Ecto neural progenitor cell (in vitro differentiated cells): ENCODE measurements around the gene EFCAB14.
A peak's percentile ranks its signal among the peaks of the same experiment; 100 is the strongest.
"Not testable (repeated sequence)": the region's sequence is repeated elsewhere in the genome, so short reads cannot be mapped to it uniquely, and the experiment has no call there.

Experiments used
- DNase-seq: peaks from one replicate; pipeline ENCODE4 v3.0.0-alpha.2; 2018; ENCODE audit warnings: low spot score

Gene EFCAB14

GRCh38 chr1:46718727-46719622, at the start of gene EFCAB14:
Gene EFCAB14, minus strand, starts transcription at chr1:46719114. Its CDS starts 1,027 bp downstream, at chr1:46718087.
- DNase-seq: peak; percentile 99

GRCh38 chr1:46768445-46768844, 49.5 kb upstream of the EFCAB14 start:
- no peak for DNase-seq

GRCh38 chr1:46767649-46768282, 48.9 kb upstream of the EFCAB14 start:
- DNase-seq: no peak

GRCh38 chr1:46764402-46764801, 45.5 kb upstream of the EFCAB14 start:
- no peak for DNase-seq

- no peak for DNase-seq
These were observed 42.8 kb upstream of the EFCAB14 start for GRCh38 chr1:46761740-46762139.

- no peak for DNase-seq
These were observed 41.7 kb upstream of the EFCAB14 start for GRCh38 chr1:46760558-46761166.

- no peak for DNase-seq
These were observed 39.1 kb upstream of the EFCAB14 start for GRCh38 chr1:46757956-46758528.

GRCh38 chr1:46757247-46757955, 38.5 kb upstream of the EFCAB14 start:
- no peak for DNase-seq

- DNase-seq: no peak
These were observed 36.2 kb upstream of the EFCAB14 start for GRCh38 chr1:46755121-46755520.

GRCh38 chr1:46754707-46755106, 35.8 kb upstream of the EFCAB14 start:
- not testable (repeated sequence) for DNase-seq

GRCh38 chr1:46753985-46754384, 35.1 kb upstream of the EFCAB14 start:
- no peak for DNase-seq

- DNase-seq: no peak
These were observed 31.0 kb upstream of the EFCAB14 start for GRCh38 chr1:46749921-46750404.

GRCh38 chr1:46749404-46749803, 30.5 kb upstream of the EFCAB14 start:
- DNase-seq: no peak

- DNase-seq: peak; percentile 64
These were observed 28.9 kb upstream of the EFCAB14 start for GRCh38 chr1:46747683-46748288.

- DNase-seq: no peak
These were observed 23.2 kb upstream of the EFCAB14 start for GRCh38 chr1:46742069-46742468.

- no peak for DNase-seq
These were observed 16.9 kb upstream of the EFCAB14 start for GRCh38 chr1:46735708-46736324.

GRCh38 chr1:46728327-46728873, 9.5 kb upstream of the EFCAB14 start:
- DNase-seq: not testable (repeated sequence)

- no peak for DNase-seq
These were observed 6.8 kb upstream of the EFCAB14 start for GRCh38 chr1:46725736-46726108.

- peak; percentile 71 for DNase-seq
These were observed 6.2 kb upstream of the EFCAB14 start for GRCh38 chr1:46724991-46725735.

GRCh38 chr1:46723901-46724300, 5.0 kb upstream of the EFCAB14 start:
- no peak for DNase-seq
